HepG2 (cell line): ENCODE data around the gene OVOL3. TPM values are rescaled to one million over a fixed set of nuclear protein-coding genes. Genes with fewer than 3 reads are reported as not detected.

Experiments
- ATAC-seq: fragments of 200-7000 bp; cut with Tn5 transposase; 3 replicates; pipeline ENCODE4 v1.9.1; 2020; ENCODE audit warnings: mild to moderate bottlenecking, moderate library complexity
- Bru-seq: library from RNA; stranded (reverse); fragments of 400-500 nt; gene quantifications from one replicate; lab custom pipeline; 2021; lab: Mats Ljungman, UMichigan
- BruChase-seq, 2 experiments: library from RNA; stranded (reverse); fragments of 400-500 nt; gene quantifications; one replicate each; lab custom pipeline; 2021; lab: Mats Ljungman, UMichigan
- BruUV-seq: library from RNA; stranded (reverse); fragments of 400-500 nt; replicated peaks from 2 replicates; lab custom pipeline; 2021; lab: Mats Ljungman, UMichigan
- CTCF ChIA-PET: fragments of 300-600 bp; formaldehyde crosslinking; extraction: SDS; loops from one replicate; lab custom pipeline; 2021; ENCODE audit warnings: low total read pairs, inconsistent platforms, low intra/inter-chr PET ratio; lab: Yijun Ruan, JAX
- POLR2A ChIA-PET: fragments of 350-600 bp; sonication (Branson Sonifier 250); formaldehyde crosslinking; loops from one replicate; lab custom pipeline; 2020; ENCODE audit warnings: antibody characterized with exemption, inconsistent platforms; lab: Yijun Ruan, JAX
- DNase-seq: peaks from one replicate; pipeline ENCODE4 v3.0.0-alpha.2; 2015; ENCODE audit warnings: low spot score
- FAIRE-seq: peaks from 3 replicates; lab custom pipeline; 2011; peaks lifted over from hg19 to GRCh38; lab: Jason Lieb, UNC
- H2AFZ ChIP-seq: one replicate; pipeline ENCODE4 v1.6.1; 2011; ENCODE audit warnings: low read length, inconsistent platforms
- H3K27ac ChIP-seq: fragments of 300-600 bp; 3 replicates; pipeline ENCODE4 v1.8.0; 2011; ENCODE audit warnings: mixed run types, mild to moderate bottlenecking, mixed read lengths, low read length, inconsistent platforms; ENCODE audit not compliant: insufficient read depth; ENCODE audit errors: extremely low read length
- H3K27me3 ChIP-seq, 2 experiments: fragments of 200-600 bp in 1 of 2; 2 replicates in 1 of 2; 3 replicates in 1 of 2; pipeline versions ENCODE4 v1.6.0 to v1.8.0; 2011; ENCODE audit warnings: low read length in 2 of 2, mild to moderate bottlenecking in 2 of 2, moderate library complexity in 2 of 2, inconsistent platforms in 1 of 2; ENCODE audit not compliant: insufficient read depth in 2 of 2, control insufficient read depth in 1 of 2
- H3K36me3 ChIP-seq, 2 experiments: fragments of 200-600 bp in 1 of 2; replicated peaks in 1 of 2; 2 replicates in 1 of 2; 3 replicates in 1 of 2; pipeline versions ENCODE4 v1.5.1 to v1.8.0; 2011; ENCODE audit warnings: low read length in 2 of 2, inconsistent platforms in 1 of 2; ENCODE audit not compliant: insufficient read depth in 2 of 2, control insufficient read depth in 1 of 2
- H3K4me1 ChIP-seq: 2 replicates; pipeline ENCODE4 v1.5.1; 2012; ENCODE audit warnings: low read length, inconsistent platforms; ENCODE audit not compliant: insufficient read depth
- H3K4me2 ChIP-seq: 2 replicates; pipeline ENCODE4 v1.6.0; 2011; ENCODE audit warnings: low read depth, low read length, inconsistent platforms
- H3K4me3 ChIP-seq, 3 experiments: fragments of 200-600 bp in 1 of 3; sonication (generic), shearing (Covaris generic) in 1 of 3; replicated peaks in 1 of 3; 2 replicates each; pipeline ENCODE4 v1.5.1; 2011 to 2016; ENCODE audit warnings: low read length in 3 of 3, inconsistent platforms in 2 of 3, low read depth in 2 of 3, mild to moderate bottlenecking in 2 of 3, control low read depth in 1 of 3, mixed read lengths in 1 of 3; ENCODE audit not compliant: insufficient read depth in 1 of 3
- H3K79me2 ChIP-seq: one replicate; pipeline ENCODE4 v1.6.1; 2011; ENCODE audit warnings: low read length, inconsistent platforms; ENCODE audit not compliant: insufficient read depth
- H3K9ac ChIP-seq: 2 replicates; pipeline ENCODE4 v1.6.0; 2011; ENCODE audit warnings: mild to moderate bottlenecking, low read depth, low read length, inconsistent platforms; ENCODE audit not compliant: insufficient read depth
- H3K9me3 ChIP-seq: 2 replicates; pipeline ENCODE4 v1.5.1; 2012; ENCODE audit warnings: mild to moderate bottlenecking, low read length
- H4K20me1 ChIP-seq: 2 replicates; pipeline ENCODE4 v1.6.0; 2011; ENCODE audit warnings: inconsistent platforms, mild to moderate bottlenecking, low read length, moderate library complexity; ENCODE audit not compliant: insufficient read depth
- ZNF572 ChIP-seq: sonication (generic); formaldehyde crosslinking; IDR thresholded peaks from 2 replicates; pipeline ENCODE4 v1.5.1; 2020; ENCODE audit warnings: mild to moderate bottlenecking, missing genetic modification reagents
- ZNF768 ChIP-seq: sonication (generic); formaldehyde crosslinking; IDR thresholded peaks from 2 replicates; pipeline ENCODE4 v1.4.0; 2020; ENCODE audit warnings: missing genetic modification reagents
- WGBS: methylation state at CpG from one replicate; pipeline ENCODE4 v1.1.6; 2017; ENCODE audit warnings: low lambda C conversion rate; 5-methylcytosine and 5-hydroxymethylcytosine counted together
- in situ Hi-C: cut with HindIII; loops from 2 replicates; pipeline ENCODE4 v1.10.0; 2017; ENCODE audit warnings: low pct_unique_long_range_greater_than_20kb; ENCODE audit not compliant: extremely low pct_ligation_motif_present
- intact Hi-C: fragments of 100-400 bp; cut with micrococcal nuclease; formaldehyde crosslinking; loops from one replicate; pipeline ENCODE4 v1.10.0; 2022; ENCODE audit not compliant: unreplicated experiment
- long read RNA-seq, 2 experiments: library from RNA in 1 of 2; library from polyadenylated mRNA in 1 of 2; stranded (forward) in 1 of 2; unstranded in 1 of 2; transcript quantifications; one replicate each; pipeline ENCODE4 v2.0.0, GENCODE V29; 2019 to 2022
- polyA minus RNA-seq, 3 experiments: library from RNA; depleted of rRNA, polyadenylated mRNA; stranded (reverse); fragments of >200 nt; gene quantifications; 2 replicates each; pipeline ENCODE4 v1.2.3, GENCODE V29; 2011; ENCODE audit warnings: low replicate concordance in 1 of 3
- polyA plus RNA-seq, 8 experiments: library from polyadenylated mRNA; depleted of rRNA in 3 of 8; stranded (reverse) in 7 of 8; unstranded in 1 of 8; fragments of >200 nt; fragmentation: Illumina TruSeq in 4 of 8; extraction: Trizol in 4 of 8; gene quantifications; 2 replicates each; pipeline versions ENCODE4 v1.2.1 to v1.2.3, GENCODE V29; 2011 to 2016; ENCODE audit warnings: low read depth in 4 of 8, missing spikeins in 1 of 8, mixed read lengths in 1 of 8; ENCODE audit not compliant: insufficient read depth in 1 of 8
- total RNA-seq, 5 experiments: library from RNA; depleted of rRNA; stranded (reverse); fragments of >200 nt; fragmentation: Illumina TruSeq; extraction: Trizol; gene quantifications; 2 replicates each; pipeline ENCODE4 v1.2.3, GENCODE V29; 2016; ENCODE audit warnings: low read depth in 1 of 5

The OVOL3 gene
- total RNA-seq (2016; rRNA removed; fragmentation: Illumina TruSeq; extraction: Trizol): not detected in 2 replicates
- not detected in 2 replicates for total RNA-seq (2016; cell fraction: cytosol; rRNA removed; fragmentation: Illumina TruSeq; extraction: Trizol; ENCODE audit: low read depth)
- total RNA-seq (2016; cell fraction: insoluble cytoplasmic fraction; rRNA removed; fragmentation: Illumina TruSeq; extraction: Trizol): not detected in 2 replicates
- total RNA-seq (2016; cell fraction: membrane; rRNA removed; fragmentation: Illumina TruSeq; extraction: Trizol): not detected in 2 replicates
- not detected in 2 replicates for total RNA-seq (2016; cell fraction: nucleus; rRNA removed; fragmentation: Illumina TruSeq; extraction: Trizol)
- not detected in 2 replicates for polyA plus RNA-seq (2011; rRNA removed)
- polyA plus RNA-seq (2011; cell fraction: cytosol; rRNA removed): 0.09 TPM in 1 of 2 replicates, not detected in the other
- not detected in 2 replicates for polyA plus RNA-seq (2011; cell fraction: nucleus; rRNA removed)
- polyA plus RNA-seq (2012): not detected in 2 replicates
- polyA plus RNA-seq (2016; cell fraction: cytosol; fragmentation: Illumina TruSeq; extraction: Trizol; ENCODE audit: low read depth): not detected in 2 replicates
- polyA plus RNA-seq (2016; cell fraction: insoluble cytoplasmic fraction; fragmentation: Illumina TruSeq; extraction: Trizol; ENCODE audit: low read depth): not detected in 2 replicates
- not detected in 2 replicates for polyA plus RNA-seq (2016; cell fraction: membrane; fragmentation: Illumina TruSeq; extraction: Trizol; ENCODE audit: low read depth)
- not detected in 2 replicates for polyA plus RNA-seq (2016; cell fraction: nucleus; fragmentation: Illumina TruSeq; extraction: Trizol; ENCODE audit: insufficient read depth, low read depth)
- not detected in 2 replicates for polyA minus RNA-seq (2011; rRNA and poly(A)+ RNA removed; ENCODE audit: low replicate concordance)
- not detected in 2 replicates for polyA minus RNA-seq (2011; cell fraction: cytosol; rRNA and poly(A)+ RNA removed)
- not detected in 2 replicates for polyA minus RNA-seq (2011; cell fraction: nucleus; rRNA and poly(A)+ RNA removed)
- Bru-seq, nascent RNA: not detected
- percentile 23 among the genes with signal in this experiment for BruChase-seq, experiment 1, labeled RNA remaining after a 6-hour chase
- percentile 22 among the genes with signal in this experiment for BruChase-seq, experiment 2, labeled RNA remaining after a 2-hour chase
- long read RNA-seq, experiment 1: 0 reads
- long read RNA-seq, experiment 2: 0 reads

- TF ChIP-seq ZNF572 (CRISPR knock-in tag) (no peak), ZNF768 (CRISPR knock-in tag) (peak; percentile 89)
- Histone ChIP-seq H3K4me1 (peaks cover 8% of the 10 kb centered on the region), H3K27ac (no peak within 1 kb of the TSS), H4K20me1 (no peaks in the 10 kb centered on the region), H3K9ac (no peak within 1 kb of the TSS), H2AFZ (no peak within 1 kb of the TSS), H3K79me2 (peaks cover 11% of the 10 kb centered on the region), H3K4me3 (no peak within 1 kb of the TSS), H3K36me3 (peaks cover 5 to 12% of the 10 kb centered on the region in 2 experiments; a peak in 1 of 5 replicates), H3K9me3 (no peaks in the 10 kb centered on the region), H3K27me3 (no peaks in the 10 kb centered on the region; a peak in 1 of 5 replicates), H3K4me2 (no peak within 1 kb of the TSS)
- no peak for ATAC-seq
- intact Hi-C loops: no loop called here
- WGBS: no CpG with 5 or more reads among the region's 1 CpG
- BruUV-seq: no TSS peak
- POLR2A ChIA-PET: no interaction called here
- in situ Hi-C loops: no loop called here
- CTCF ChIA-PET: no interaction called here
- FAIRE-seq: no peak
- no peak for DNase-seq
Measured at GRCh38 chr19:36110487-36111199, at the start of gene OVOL3. TSS of gene OVOL3 (plus strand) at chr19:36111143. CDS start at chr19:36111203, 60 bp downstream.
